Measurements from ENCODE around the gene KCNN4. TPM values are rescaled to one million over a fixed set of nuclear protein-coding genes. Genes with fewer than 3 reads are reported as not detected.

Gene KCNN4
- total and polyA plus RNA-seq, 2 donors (not counting 1 experiment from before 2014, with no cell fraction given) = 107 to 267 TPM

- ATAC-seq (ENCODE audit: low read depth) = no peak
- no peak overlapping the region for H2AFZ ChIP-seq (ENCODE audit: insufficient read depth, low read depth, low read length, poor library complexity, severe bottlenecking)
- Mint-ChIP-seq H3K9me3 (ENCODE audit: insufficient read depth) (no peaks in the 10 kb centered on the region), H3K27ac (peak overlapping the region; percentile 12), H3K27me3 (no peaks in the 10 kb centered on the region), H3K4me1 (peaks cover 26% of the 10 kb centered on the region), H3K4me3 (peak overlapping the region; percentile 4)
- ChIA-PET POLR2A (no interaction called here), CTCF (interaction anchor here (2.0 kb wide), 1 partner anchor 18 kb away, joined by 8 read pairs; no protein-coding TSS in a partner anchor)
- intact Hi-C loops (cut with micrococcal nuclease) = no loop called here
- WGBS (ENCODE audit: insufficient coverage) = 59% methylated on average over 15 of the region's 15 CpGs
- peaks cover 36 to 38% of the 10 kb centered on the region in 2 donors for H3K4me1 ChIP-seq (ENCODE audit: control insufficient read depth in 2 of 2, insufficient read depth in 2 of 2, low read length in 2 of 2)
- H3K4me3 ChIP-seq (ENCODE audit: control extremely low read depth in 1 of 5, extremely low read depth in 1 of 5, insufficient read depth in 1 of 5, low read depth in 2 of 5, low read length in 4 of 5) = no peak overlapping the region
- TF ChIP-seq CTCF (IDR thresholded peaks at IDR 0.05) = no peak
- no peak for TF ChIP-seq EZH2 (IDR thresholded peaks at IDR 0.05; ENCODE audit: borderline replicate concordance, insufficient read depth, low read depth, low read length, poor library complexity, severe bottlenecking)
- DNase-seq = peak; percentile 37
- H3K27me3 ChIP-seq (replicated peaks in 1 of 4; ENCODE audit: control extremely low read depth in 1 of 4, control insufficient read depth in 3 of 4, insufficient read depth in 4 of 4, low read length in 3 of 4) = no peaks in the 10 kb centered on the region
- no peak overlapping the region for H3K9ac ChIP-seq (ENCODE audit: low read length)
- no peaks in the 10 kb centered on the region for H4K20me1 ChIP-seq (ENCODE audit: control insufficient read depth, insufficient read depth, low read length, poor library complexity, severe bottlenecking)
- no peak overlapping the region for H3K4me2 ChIP-seq (replicated peaks; ENCODE audit: low read depth, low read length, poor library complexity, severe bottlenecking)
- H3K79me2 ChIP-seq (ENCODE audit: control insufficient read depth, insufficient read depth, low read length) = no peaks in the 10 kb centered on the region
- no peak overlapping the region for H3K27ac ChIP-seq (ENCODE audit: low read length in 2 of 2)
- peaks cover 0 to 35% of the 10 kb centered on the region in 2 experiments for H3K36me3 ChIP-seq (replicated peaks in 1 of 2; ENCODE audit: control extremely low read depth in 1 of 2, control insufficient read depth in 1 of 2, extremely low read depth in 1 of 2, insufficient read depth in 2 of 2, low read length in 1 of 2)
- H3K9me3 ChIP-seq (ENCODE audit: control extremely low read depth in 1 of 3, control insufficient read depth in 2 of 3, insufficient read depth in 1 of 3, low read length in 2 of 3) = no peaks in the 10 kb centered on the region
These were observed 53.8 kb downstream of the KCNN4 start for GRCh38 chr19:43726736-43727592.

- Histone ChIP-seq H3K27me3 (replicated peaks in 1 of 4; ENCODE audit: control extremely low read depth in 1 of 4, control insufficient read depth in 3 of 4, insufficient read depth in 4 of 4, low read length in 3 of 4) (no peaks in the 10 kb centered on the region), H3K9me3 (ENCODE audit: control extremely low read depth in 1 of 3, control insufficient read depth in 2 of 3, insufficient read depth in 1 of 3, low read length in 2 of 3) (no peaks in the 10 kb centered on the region), H3K4me2 (replicated peaks; ENCODE audit: low read depth, low read length, poor library complexity, severe bottlenecking) (peak overlapping the region; percentile 31), H3K27ac (ENCODE audit: low read length in 2 of 2) (peak overlapping the region in 1 of 2 donors; percentile 30), H3K4me1 (ENCODE audit: control insufficient read depth in 2 of 2, insufficient read depth in 2 of 2, low read length in 2 of 2) (peaks cover 36 to 38% of the 10 kb centered on the region in 2 donors), H3K36me3 (replicated peaks in 1 of 2; ENCODE audit: control extremely low read depth in 1 of 2, control insufficient read depth in 1 of 2, extremely low read depth in 1 of 2, insufficient read depth in 2 of 2, low read length in 1 of 2) (peaks cover 0 to 22% of the 10 kb centered on the region in 2 experiments), H3K4me3 (ENCODE audit: control extremely low read depth in 1 of 5, extremely low read depth in 1 of 5, insufficient read depth in 1 of 5, low read depth in 2 of 5, low read length in 4 of 5) (no peak overlapping the region), H4K20me1 (ENCODE audit: control insufficient read depth, insufficient read depth, low read length, poor library complexity, severe bottlenecking) (no peaks in the 10 kb centered on the region), H3K9ac (ENCODE audit: low read length) (no peak overlapping the region), H3K79me2 (ENCODE audit: control insufficient read depth, insufficient read depth, low read length) (no peaks in the 10 kb centered on the region), H2AFZ (ENCODE audit: insufficient read depth, low read depth, low read length, poor library complexity, severe bottlenecking) (no peak overlapping the region)
- POLR2A ChIA-PET = interaction anchor here (0.7 kb wide), 1 partner anchor 42 kb away, joined by 9 read pairs; no protein-coding TSS in a partner anchor
- H3K4me3 Mint-ChIP-seq = peak overlapping the region; percentile 4
- peak overlapping the region; percentile 64 for H3K27ac Mint-ChIP-seq
- whole genome bisulfite sequencing (ENCODE audit: insufficient coverage) = 40% methylated on average over 5 of the region's 7 CpGs
- DNase-seq (peak; percentile 72), ATAC-seq (ENCODE audit: low read depth) (peak; percentile 71)
- H3K9me3 Mint-ChIP-seq (ENCODE audit: insufficient read depth) = no peaks in the 10 kb centered on the region
- intact Hi-C loops (cut with micrococcal nuclease) = loop anchor here (2.0 kb wide), 1 partner anchor 25 kb away; no protein-coding TSS in a partner anchor
- H3K4me1 Mint-ChIP-seq = peaks cover 26% of the 10 kb centered on the region
- TF ChIP-seq EZH2 (IDR thresholded peaks at IDR 0.05; ENCODE audit: borderline replicate concordance, insufficient read depth, low read depth, low read length, poor library complexity, severe bottlenecking) = no peak
- TF ChIP-seq CTCF (IDR thresholded peaks at IDR 0.05) = no peak
- H3K27me3 Mint-ChIP-seq = no peaks in the 10 kb centered on the region
- CTCF ChIA-PET = interaction anchor here (0.6 to 2.0 kb wide), 9 partner anchors 19 to 279 kb away, joined by 3 to 8 read pairs (median 3); no protein-coding TSS in a partner anchor
These were observed 55.3 kb downstream of the KCNN4 start for GRCh38 chr19:43725468-43725867.

Data from B cell (primary cell).